Brain microvascular endothelial cell (primary cell): ENCODE data around the gene FNDC3B.

Experiments
- DNase-seq: peaks from one replicate; pipeline ENCODE4 v3.0.0-alpha.2; 2020
- H3K27ac ChIP-seq: fragments of 250-450 bp; sonication (Bioruptor Pico); 2 replicates; pipeline ENCODE4 v1.5.1; 2020; ENCODE audit warnings: mild to moderate bottlenecking, moderate library complexity
- H3K27me3 ChIP-seq: fragments of 250-450 bp; sonication (Bioruptor Pico); replicated peaks from 2 replicates; pipeline ENCODE4 v1.5.1; 2020; ENCODE audit warnings: mild to moderate bottlenecking
- H3K36me3 ChIP-seq: fragments of 250-450 bp; sonication (Bioruptor Pico); replicated peaks from 2 replicates; pipeline ENCODE4 v1.5.1; 2020; ENCODE audit warnings: mild to moderate bottlenecking
- H3K4me3 ChIP-seq: 2 replicates; pipeline ENCODE4 v1.5.1; 2011; ENCODE audit warnings: low read depth, mild to moderate bottlenecking, control low read depth, low read length, moderate library complexity
- in situ Hi-C: cut with HindIII; loops from 2 replicates; pipeline ENCODE4 v1.10.0; 2017; ENCODE audit warnings: low sequenced_read_pairs, low pct_ligation_motif_present
- TF ChIP-seq, protein P1 (sequence below): IDR thresholded peaks from 2 replicates; pipeline ENCODE4 v1.5.1; 2011; ENCODE audit warnings: low read depth, mild to moderate bottlenecking, moderate library complexity, low read length, control low read depth, inconsistent platforms; ENCODE audit errors: missing control alignments

The FNDC3B gene

DNA sequence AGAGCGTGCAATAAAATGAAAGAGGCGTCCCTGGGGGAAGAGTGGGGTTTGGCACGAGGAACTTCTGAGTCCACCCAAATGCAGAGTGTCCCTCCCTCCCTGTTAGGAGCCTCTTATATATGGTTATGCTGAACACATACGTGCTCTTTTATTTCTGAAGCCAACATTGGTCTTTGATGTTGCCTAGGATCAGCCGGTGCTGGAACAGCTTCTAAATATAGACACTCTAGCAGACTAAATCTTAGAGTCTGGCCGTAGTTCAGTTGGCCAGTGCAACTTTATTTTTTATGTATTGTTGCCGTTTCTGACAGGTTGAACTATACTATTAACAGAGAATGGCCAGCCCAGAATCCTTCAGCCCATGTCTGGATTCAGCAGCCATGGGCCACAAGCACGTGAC is 280.2 kb downstream of the FNDC3B start:
- in situ Hi-C loops: no loop called here
- TF ChIP-seq, protein P1, sequence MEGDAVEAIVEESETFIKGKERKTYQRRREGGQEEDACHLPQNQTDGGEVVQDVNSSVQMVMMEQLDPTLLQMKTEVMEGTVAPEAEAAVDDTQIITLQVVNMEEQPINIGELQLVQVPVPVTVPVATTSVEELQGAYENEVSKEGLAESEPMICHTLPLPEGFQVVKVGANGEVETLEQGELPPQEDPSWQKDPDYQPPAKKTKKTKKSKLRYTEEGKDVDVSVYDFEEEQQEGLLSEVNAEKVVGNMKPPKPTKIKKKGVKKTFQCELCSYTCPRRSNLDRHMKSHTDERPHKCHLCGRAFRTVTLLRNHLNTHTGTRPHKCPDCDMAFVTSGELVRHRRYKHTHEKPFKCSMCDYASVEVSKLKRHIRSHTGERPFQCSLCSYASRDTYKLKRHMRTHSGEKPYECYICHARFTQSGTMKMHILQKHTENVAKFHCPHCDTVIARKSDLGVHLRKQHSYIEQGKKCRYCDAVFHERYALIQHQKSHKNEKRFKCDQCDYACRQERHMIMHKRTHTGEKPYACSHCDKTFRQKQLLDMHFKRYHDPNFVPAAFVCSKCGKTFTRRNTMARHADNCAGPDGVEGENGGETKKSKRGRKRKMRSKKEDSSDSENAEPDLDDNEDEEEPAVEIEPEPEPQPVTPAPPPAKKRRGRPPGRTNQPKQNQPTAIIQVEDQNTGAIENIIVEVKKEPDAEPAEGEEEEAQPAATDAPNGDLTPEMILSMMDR: no peak
- H3K36me3 ChIP-seq: peaks cover 66% of the 10 kb centered on the region
- DNase-seq: no peak
- no peaks in the 10 kb centered on the region for H3K27me3 ChIP-seq
- H3K27ac ChIP-seq: peak overlapping the region; percentile 51
- H3K4me3 ChIP-seq: no peak overlapping the region

DNA sequence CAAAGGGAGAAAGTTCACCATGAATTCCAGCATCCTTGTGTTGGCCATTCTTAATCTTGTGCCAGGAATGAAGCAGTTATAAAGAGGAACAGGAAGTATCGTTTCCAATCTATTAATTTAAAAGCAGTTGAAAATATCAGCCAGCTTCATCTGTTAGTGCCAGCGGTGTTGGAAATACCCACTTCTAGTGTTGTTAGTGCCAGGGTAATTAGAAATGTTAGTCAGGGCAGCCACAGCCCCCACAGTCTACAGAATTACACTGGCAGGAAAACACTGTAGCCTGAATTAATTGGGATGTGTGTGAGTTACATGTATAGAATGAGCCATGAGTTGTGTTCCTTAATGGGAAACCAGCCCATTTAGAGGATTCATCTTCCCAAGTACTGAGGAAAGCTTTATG is 281.1 kb downstream of the FNDC3B start:
- Histone ChIP-seq H3K4me3 (no peak overlapping the region), H3K36me3 (peaks cover 69% of the 10 kb centered on the region), H3K27me3 (no peaks in the 10 kb centered on the region), H3K27ac (peak overlapping the region; percentile 51)
- in situ Hi-C loops: no loop called here
- TF ChIP-seq, protein P1: no peak
- DNase-seq: no peak

DNA sequence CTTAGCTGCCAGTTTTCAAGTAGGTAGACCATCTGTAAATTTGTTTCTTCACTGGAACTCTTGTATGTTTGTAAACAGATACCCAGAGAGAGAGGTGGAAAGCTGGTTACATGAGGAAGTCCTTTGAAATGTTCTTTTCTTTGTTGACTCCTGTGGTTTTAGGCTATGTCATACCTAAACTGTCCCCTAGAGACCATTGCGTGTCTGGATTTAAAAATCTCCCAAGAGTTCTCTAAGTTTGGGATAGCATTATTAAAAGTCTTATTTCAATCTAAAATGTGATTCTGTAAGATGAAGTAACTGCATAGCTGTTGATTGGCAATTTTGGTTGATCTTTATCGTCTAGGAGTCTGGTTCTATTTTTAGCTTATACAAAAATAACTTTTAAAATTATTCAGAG is 281.7 kb downstream of the FNDC3B start:
- Histone ChIP-seq H3K27me3 (no peaks in the 10 kb centered on the region), H3K36me3 (peaks cover 71% of the 10 kb centered on the region), H3K27ac (peak overlapping the region; percentile 51), H3K4me3 (no peak overlapping the region)
- TF ChIP-seq, protein P1: no peak
- in situ Hi-C loops: no loop called here
- DNase-seq: no peak

DNA sequence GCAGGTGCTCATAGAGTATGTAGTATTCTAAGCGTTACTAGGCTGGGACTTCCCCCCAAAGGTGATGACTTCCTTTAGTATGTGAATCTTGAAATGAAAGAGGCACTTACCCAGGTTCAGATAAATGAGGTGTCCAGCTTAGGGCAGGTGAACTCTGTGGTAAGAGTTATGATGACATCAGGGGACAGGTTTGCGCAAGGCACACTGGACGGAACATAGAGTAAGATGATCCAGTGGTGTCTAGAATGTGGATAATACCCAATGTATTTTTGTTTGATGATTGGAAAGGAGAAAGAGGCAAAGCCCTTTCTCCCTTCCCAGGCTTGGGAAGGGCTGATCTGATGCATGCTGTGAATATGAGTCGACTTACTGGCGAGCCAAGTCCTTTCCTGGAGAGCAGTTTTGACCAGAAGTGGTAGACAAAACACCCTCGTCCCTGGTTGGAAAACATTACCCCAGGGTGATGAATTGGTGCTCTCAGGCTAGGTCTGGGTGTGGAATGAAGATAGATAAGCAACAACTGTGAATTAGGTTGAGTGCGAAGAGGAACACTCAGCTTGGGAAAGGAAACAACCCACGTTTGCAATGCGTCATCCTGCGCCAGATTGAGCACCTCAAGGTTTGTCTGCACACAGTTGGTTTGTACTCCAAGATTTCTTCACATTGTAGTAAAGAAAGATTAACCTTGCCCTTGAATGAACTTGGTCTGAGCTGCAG is 284.7 kb downstream of the FNDC3B start:
- Histone ChIP-seq H3K27me3 (no peaks in the 10 kb centered on the region), H3K4me3 (no peak overlapping the region), H3K36me3 (peaks cover 78% of the 10 kb centered on the region), H3K27ac (peak overlapping the region; percentile 81)
- peak; percentile 79 for DNase-seq
- in situ Hi-C loops: no loop called here
- TF ChIP-seq, protein P1: no peak

DNA sequence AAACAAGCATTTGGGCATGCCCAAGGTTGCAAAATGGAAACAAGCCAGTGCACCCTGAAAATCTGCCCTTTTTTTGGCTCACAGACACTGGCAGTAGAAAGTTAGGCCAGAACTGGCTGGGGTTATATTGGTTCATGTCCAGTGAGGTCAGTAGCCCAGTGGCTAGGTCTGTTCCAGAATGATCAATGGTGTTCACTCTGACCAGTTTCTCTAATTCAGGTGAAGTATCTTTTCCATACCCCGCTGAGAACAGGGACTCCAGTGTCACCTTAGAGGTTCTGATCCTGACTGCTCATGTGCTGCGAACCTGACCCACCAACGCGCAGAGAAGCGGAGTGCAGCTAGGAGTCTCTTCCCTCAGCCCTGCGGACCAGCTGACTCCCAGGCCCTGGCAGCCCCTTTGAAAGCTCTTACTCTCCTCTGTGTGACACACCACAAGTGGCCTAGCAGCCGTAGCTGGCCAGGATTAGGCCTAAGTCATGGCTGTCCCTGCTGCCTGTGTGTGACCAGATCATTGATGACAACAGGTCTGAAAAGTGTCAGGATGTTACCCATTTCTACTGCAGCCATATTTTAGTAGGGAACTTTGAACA is 285.3 kb downstream of the FNDC3B start:
- no peak for DNase-seq
- Histone ChIP-seq H3K4me3 (no peak overlapping the region), H3K27me3 (no peaks in the 10 kb centered on the region), H3K36me3 (peaks cover 78% of the 10 kb centered on the region), H3K27ac (peak overlapping the region; percentile 81)
- TF ChIP-seq, protein P1: no peak
- in situ Hi-C loops: no loop called here
